Measurements from ENCODE around the gene PPDPF.

Gene PPDPF

GRCh38 chr20:63505281-63505680, 15.3 kb upstream of the PPDPF start:
- Histone ChIP-seq H3K9me3 (ENCODE audit: control insufficient read depth, insufficient read depth, low read length) (no peaks in the 10 kb centered on the region), H3K27ac (ENCODE audit: low read depth, low read length) (no peak overlapping the region), H4K20me1 (ENCODE audit: control insufficient read depth, insufficient read depth, low read depth, low read length) (no peaks in the 10 kb centered on the region), H3K79me2 (ENCODE audit: control insufficient read depth, low read length) (no peaks in the 10 kb centered on the region), H3K36me3 (ENCODE audit: control insufficient read depth, low read length) (no peaks in the 10 kb centered on the region), H3K4me2 (ENCODE audit: low read length) (no peak overlapping the region), H3K4me3 (ENCODE audit: low read length) (no peak overlapping the region), H3F3A (ENCODE audit: control insufficient read depth, insufficient read depth) (no peaks in the 10 kb centered on the region; the same call in 1 of the 2 replicates), H3K4me1 (ENCODE audit: control insufficient read depth, low read length) (peaks cover 16% of the 10 kb centered on the region), H3K9me2 (replicated peaks; ENCODE audit: control insufficient read depth, low read length) (no peaks in the 10 kb centered on the region), H3K27me3 (ENCODE audit: control insufficient read depth, low read length) (no peaks in the 10 kb centered on the region)
- no peak for TF ChIP-seq EZH2phosphoT487 (IDR thresholded peaks at IDR 0.05; ENCODE audit: borderline replicate concordance, low read length)
- no peak for TF ChIP-seq CTCF (IDR thresholded peaks at IDR 0.05; ENCODE audit: low read depth, low read length, poor library complexity, severe bottlenecking)

GRCh38 chr20:63505723-63506122, 14.8 kb upstream of the PPDPF start:
- Histone ChIP-seq H3K4me1 (ENCODE audit: control insufficient read depth, low read length) (peaks cover 16% of the 10 kb centered on the region), H3K4me2 (ENCODE audit: low read length) (no peak overlapping the region)

DNA sequence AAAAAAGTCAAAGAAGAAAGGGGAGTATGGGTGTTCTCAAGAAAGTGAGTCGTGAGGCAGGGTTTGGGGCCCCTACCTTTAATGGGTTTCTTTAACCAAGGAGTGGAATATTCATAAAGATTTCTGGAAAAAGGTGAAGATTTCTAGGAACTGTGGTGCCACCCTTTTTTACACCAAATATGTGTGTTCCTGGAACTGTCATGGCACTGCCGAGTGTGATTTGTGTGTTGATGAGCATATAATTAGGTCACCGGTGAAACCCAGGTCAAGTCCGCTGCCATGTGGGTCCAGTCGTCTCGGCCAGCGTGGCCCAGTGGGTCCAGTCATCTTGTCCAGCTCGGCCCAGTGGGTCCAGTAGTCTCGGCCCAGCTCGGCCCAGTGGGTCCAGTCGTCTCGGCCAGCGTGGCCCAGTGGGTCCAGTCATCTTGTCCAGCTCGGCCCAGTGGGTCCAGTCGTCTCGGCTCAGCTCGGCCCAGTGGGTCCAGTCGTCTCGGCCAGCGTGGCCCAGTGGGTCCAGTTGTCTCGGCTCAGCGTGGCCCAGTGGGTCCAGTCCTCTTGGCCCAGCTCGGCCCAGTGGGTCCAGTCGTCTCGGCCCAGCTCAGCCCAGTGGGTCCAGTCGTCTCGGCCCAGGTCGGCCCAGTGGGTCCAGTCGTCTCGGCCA, 13.4 kb upstream of the PPDPF start:
- no peaks in the 10 kb centered on the region for H3F3A ChIP-seq (ENCODE audit: control insufficient read depth, insufficient read depth)
- H3K4me3 ChIP-seq (ENCODE audit: low read length): no peak overlapping the region
- no peaks in the 10 kb centered on the region for H3K9me2 ChIP-seq (replicated peaks; ENCODE audit: control insufficient read depth, low read length)
- peaks cover 4% of the 10 kb centered on the region for H3K4me1 ChIP-seq (ENCODE audit: control insufficient read depth, low read length)
- H3K4me2 ChIP-seq (ENCODE audit: low read length): no peak overlapping the region
- H3K27me3 ChIP-seq (ENCODE audit: control insufficient read depth, low read length): no peaks in the 10 kb centered on the region
- H3K79me2 ChIP-seq (ENCODE audit: control insufficient read depth, low read length): no peaks in the 10 kb centered on the region
- no peaks in the 10 kb centered on the region for H3K36me3 ChIP-seq (ENCODE audit: control insufficient read depth, low read length)
- TF ChIP-seq EZH2phosphoT487 (IDR thresholded peaks at IDR 0.05; ENCODE audit: borderline replicate concordance, low read length) (no peak), CTCF (IDR thresholded peaks at IDR 0.05; ENCODE audit: low read depth, low read length, poor library complexity, severe bottlenecking) (no peak)
- no peaks in the 10 kb centered on the region for H3K9me3 ChIP-seq (ENCODE audit: control insufficient read depth, insufficient read depth, low read length)
- no peaks in the 10 kb centered on the region for H4K20me1 ChIP-seq (ENCODE audit: control insufficient read depth, insufficient read depth, low read depth, low read length)
- H3K27ac ChIP-seq (ENCODE audit: low read depth, low read length): no peak overlapping the region

More at GRCh38 chr20:63505723-63506122, 14.8 kb upstream of the PPDPF start:
- no peak for TF ChIP-seq EZH2phosphoT487 (IDR thresholded peaks at IDR 0.05; ENCODE audit: borderline replicate concordance, low read length)
- TF ChIP-seq CTCF (IDR thresholded peaks at IDR 0.05; ENCODE audit: low read depth, low read length, poor library complexity, severe bottlenecking): no peak
- no peaks in the 10 kb centered on the region for H4K20me1 ChIP-seq (ENCODE audit: control insufficient read depth, insufficient read depth, low read depth, low read length)
- no peaks in the 10 kb centered on the region for H3K36me3 ChIP-seq (ENCODE audit: control insufficient read depth, low read length)
- H3K79me2 ChIP-seq (ENCODE audit: control insufficient read depth, low read length): no peaks in the 10 kb centered on the region
- H3K9me3 ChIP-seq (ENCODE audit: control insufficient read depth, insufficient read depth, low read length): no peaks in the 10 kb centered on the region
- H3K27ac ChIP-seq (ENCODE audit: low read depth, low read length): no peak overlapping the region
- no peak overlapping the region for H3K4me3 ChIP-seq (ENCODE audit: low read length)
- H3K9me2 ChIP-seq (replicated peaks; ENCODE audit: control insufficient read depth, low read length): no peaks in the 10 kb centered on the region
- H3K27me3 ChIP-seq (ENCODE audit: control insufficient read depth, low read length): no peaks in the 10 kb centered on the region
- H3F3A ChIP-seq (ENCODE audit: control insufficient read depth, insufficient read depth): no peaks in the 10 kb centered on the region; the same call in 1 of the 2 replicates

Data from DOHH2 (cell line).